Activated CD4-positive, alpha-beta T cell treated with anti-CD3 and anti-CD28 coated beads, Interleukin-2, Interleukin-4, amounts not matched to agents 100 ng/mL and 50 ng/mL, durations not matched to agents 16 hours and 8 hours (primary cell): ENCODE measurements around the gene NUDT17.
A peak's percentile ranks its signal among the peaks of the same experiment; 100 is the strongest.

ENCODE experiments used
- DNase-seq: peaks from one replicate; pipeline ENCODE4 v3.0.0-alpha.2; 2020; ENCODE audit warnings: low spot score

NUDT17 gene

GRCh38 chr1:145891143-145891542 is 45.7 kb downstream of the NUDT17 start:
- no peak for DNase-seq

- DNase-seq: peak; percentile 42
These were observed 46.4 kb downstream of the NUDT17 start for GRCh38 chr1:145891587-145892485.

- no peak for DNase-seq
These were observed 47.2 kb downstream of the NUDT17 start for GRCh38 chr1:145892486-145893087.

GRCh38 chr1:145893306-145894055 is 48.1 kb downstream of the NUDT17 start:
- DNase-seq: no peak

GRCh38 chr1:145895471-145895870 is 50.0 kb downstream of the NUDT17 start:
- DNase-seq: no peak

- no peak for DNase-seq
These were observed 52.5 kb downstream of the NUDT17 start for GRCh38 chr1:145897969-145898368.
